Activated gamma-delta T cell treated with anti-CD3 and anti-CD28 coated beads, Interleukin-2, amount 50 U/mL, for 16 hours (primary cell): ENCODE results near the gene INSC.

Source experiments
- DNase-seq: peaks from one replicate; pipeline ENCODE4 v3.0.0-alpha.2; 2020; ENCODE audit warnings: low read depth

Gene INSC

DNA sequence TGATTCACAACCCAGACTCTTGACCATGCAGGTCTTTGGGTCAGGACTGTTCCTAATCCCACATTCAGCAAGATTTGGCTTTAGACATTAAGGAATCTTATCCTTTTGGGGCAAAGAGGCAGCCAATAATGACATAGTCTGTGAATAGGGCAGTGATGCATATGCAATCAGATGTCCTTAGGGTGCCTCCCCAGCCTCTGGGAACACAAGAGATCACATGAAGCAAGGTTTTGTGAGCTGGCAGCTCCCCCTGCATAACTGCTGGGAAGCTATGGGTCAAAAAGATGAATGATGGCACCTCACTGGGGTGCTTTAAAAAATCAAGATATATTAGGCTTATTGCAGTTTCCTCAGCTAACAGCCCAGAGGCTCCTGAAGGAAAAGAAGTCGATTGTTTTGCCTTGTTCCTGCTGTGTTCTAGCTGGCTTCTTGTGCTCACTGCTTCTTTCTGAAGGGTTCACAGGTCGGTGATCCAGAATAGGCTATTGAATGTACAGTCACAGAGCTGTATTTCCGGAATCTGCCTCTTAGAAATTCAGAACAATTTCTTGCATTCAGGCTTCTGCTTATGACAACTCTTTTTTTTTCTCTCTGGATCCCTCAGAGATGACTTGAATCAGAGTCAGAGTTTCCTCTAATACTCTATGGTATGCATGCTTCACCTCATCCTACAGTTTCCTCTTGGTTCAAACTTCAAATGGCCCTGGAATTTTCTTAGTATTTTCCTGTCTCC is 31.7 kb downstream of the INSC start:
- no peak for DNase-seq

DNA sequence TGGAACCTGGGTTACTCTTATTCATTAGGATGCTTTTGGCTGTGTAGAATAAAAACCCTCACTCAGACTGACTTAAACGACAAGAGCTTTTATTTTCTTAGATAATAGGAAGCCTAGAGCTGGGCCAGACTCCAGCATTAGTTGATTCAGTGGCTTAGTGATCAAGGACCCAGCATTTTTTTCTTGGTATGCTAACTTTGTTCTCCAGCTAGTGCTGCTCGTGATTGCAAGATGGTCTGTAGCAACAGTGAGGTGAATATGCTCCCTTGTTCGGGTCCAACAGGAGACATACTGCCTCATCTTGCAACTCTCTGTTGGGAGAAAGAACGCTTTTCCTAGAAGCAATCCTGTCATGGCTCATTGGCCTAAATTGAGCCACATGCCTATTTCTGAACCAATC is 33.4 kb downstream of the INSC start:
- no peak for DNase-seq

DNA sequence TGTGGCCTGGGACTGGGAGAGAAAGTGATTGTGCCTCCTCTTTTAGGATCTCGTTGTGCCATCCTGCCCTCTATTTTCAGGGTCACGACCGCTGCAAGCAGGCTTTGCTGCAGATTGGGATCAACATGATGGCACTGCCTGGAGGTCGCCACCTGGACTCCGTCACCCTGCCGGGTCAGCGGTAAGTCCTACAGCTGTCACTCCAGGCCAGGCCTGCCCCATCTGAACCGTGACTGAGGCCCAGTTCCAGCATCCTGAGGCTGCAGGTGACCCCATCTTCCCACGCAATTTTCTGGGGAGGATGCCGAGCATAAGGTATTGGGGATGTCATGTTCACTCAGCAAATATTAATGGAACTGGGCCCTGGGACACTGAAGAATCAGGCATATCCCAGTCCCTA is 34.3 kb downstream of the INSC start:
- no peak for DNase-seq

DNA sequence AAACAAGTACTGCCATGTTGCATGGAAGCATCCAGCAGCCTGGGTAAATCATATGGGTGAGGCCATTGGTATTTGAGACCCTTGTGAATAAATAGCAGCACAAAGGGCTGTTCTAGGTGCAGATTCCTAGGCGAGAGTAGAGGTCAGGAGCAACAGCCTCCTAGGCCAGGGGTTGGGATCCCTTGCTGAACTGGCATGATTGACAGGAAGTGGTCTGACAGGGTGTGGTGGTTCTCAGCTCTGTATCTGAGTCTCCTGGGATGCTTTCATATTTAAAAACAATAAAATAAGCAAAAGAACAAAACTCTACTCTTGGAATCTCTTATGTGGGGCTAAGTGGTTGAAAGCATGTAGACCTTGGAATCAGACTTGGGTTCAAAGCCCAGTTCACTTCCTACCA is 35.8 kb downstream of the INSC start:
- no peak for DNase-seq

DNA sequence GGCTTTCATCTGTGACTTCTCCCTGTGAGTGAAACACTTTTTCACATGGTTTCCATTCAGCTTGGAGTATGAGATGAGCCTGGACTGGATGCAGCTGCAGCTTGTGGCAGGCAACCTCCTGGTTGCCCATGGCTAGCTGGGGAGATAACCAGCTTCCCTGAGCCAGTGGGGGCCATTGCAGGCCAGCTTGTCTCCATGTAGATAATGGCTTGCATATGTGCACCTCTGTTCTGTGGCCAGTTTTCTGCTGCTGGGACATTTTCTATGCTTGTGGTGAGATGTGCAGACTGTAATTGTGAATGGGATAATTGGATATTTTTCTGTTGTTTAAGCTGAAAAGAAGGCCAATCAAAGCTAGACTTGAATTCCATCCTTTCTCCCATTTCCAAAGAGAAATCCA is 38.5 kb downstream of the INSC start:
- no peak for DNase-seq

DNA sequence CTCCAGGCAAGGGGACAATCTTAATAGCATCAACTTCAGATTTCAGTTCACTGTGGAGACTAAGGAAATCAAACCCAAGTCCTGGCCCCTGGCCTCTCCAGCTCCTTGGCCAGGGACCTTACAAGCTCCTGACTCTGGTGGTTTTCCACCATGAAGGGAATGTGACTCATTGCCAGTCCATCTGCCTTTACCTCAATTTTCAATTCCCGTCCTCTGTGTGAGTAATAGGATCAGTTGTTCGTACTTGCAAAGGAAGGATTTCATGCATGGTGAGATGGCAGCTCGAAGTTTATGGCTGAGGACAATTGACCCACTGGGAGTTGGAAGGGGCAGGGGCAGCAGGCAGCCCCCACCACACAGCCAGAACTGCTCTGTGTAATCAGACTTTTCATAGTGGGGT is 42.5 kb downstream of the INSC start:
- DNase-seq = no peak

DNA sequence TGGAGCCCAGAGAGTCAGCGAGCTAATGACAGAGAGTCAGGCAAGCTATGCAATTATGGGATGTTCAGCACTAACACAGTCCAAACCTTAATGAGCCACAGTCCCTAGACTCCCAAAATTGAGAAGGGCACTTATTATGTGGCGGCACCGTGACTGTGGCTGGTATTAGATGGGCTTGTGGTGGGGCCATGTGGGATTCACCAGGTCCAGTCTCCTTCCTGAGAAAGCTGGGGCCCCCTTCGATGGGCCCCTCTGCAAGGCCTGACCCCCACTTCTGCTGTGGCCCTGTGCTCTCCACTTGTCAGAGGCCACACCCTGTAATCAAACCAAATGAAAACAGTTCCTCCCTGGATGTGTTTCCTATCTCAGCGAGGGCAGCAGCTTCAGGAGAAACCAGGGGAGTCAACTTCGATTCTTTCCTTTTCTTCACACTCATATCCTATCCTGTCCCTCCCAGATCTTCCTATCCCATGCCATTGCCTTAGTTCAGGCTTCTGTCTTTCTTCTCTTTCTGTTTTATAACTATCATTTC is 42.9 kb downstream of the INSC start:
- DNase-seq = no peak

DNA sequence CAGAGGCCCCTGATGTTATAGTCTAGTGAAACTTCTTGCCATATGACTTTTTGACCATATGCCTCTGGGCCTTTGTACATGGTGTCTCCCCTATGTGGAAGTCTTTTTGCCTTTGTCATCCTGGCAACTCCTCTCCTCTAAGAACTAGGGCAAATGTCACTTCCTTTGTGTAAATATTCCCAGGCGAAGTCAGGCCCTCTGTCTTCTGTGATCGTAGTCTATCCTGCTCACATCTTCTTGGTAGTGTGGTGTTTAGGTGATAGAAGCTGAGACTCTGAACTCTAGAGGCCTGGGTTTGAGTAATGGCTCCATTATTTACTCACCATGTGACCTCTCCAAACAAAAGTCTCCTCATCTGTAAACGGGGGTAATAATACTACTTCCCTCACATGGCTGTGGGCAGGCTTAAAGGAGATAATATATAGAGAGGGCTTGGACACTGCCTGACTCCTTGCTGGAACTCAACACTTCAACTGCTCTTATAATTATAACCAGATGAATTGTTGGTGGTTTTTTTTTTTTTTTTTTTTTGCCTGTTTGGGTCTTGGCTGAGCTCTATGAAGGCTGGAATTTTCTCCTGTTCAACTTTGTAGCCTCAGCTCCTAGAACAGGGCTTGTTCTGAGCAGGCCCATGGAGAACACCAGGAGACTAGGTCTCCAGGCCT is 43.8 kb downstream of the INSC start:
- no peak for DNase-seq

DNA sequence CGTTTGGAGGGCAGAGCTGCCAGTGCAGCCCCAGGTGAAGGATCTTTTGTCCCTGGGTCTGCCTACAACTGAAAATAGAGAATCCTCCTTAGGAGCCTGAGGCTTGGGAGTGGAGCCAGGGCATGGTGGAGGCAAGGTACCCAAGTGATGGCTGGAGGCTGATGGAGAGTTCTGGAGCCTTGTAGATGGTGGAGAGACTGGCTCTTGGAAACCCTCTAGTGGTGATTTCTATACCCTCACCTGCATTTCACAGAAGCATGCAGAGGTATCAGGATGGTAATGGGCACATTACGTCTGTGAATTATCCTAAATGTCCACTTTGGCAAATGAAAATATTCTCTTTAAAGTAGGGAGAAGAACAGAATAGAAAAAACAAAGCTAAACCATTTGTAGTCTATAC is 44.4 kb downstream of the INSC start:
- DNase-seq = no peak

DNA sequence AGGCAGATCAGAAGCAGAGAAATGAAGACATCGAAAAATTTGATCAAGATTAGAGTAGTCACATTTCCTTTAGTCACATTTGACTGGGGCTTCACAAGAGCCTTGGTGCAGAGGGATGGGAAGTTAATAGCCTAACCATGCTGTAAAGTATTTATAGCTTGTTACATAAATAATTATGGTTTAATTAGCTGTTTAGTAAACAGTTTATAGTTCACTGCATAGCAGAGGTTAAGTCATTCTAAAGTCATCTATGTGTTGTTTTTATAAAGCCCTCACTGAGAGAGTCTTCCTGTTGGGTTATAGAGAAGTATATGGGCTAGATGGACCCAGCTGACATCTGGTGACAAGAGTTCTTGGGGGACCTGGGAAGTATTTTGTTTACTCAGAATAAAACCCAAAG is 47.1 kb downstream of the INSC start:
- DNase-seq = no peak

DNA sequence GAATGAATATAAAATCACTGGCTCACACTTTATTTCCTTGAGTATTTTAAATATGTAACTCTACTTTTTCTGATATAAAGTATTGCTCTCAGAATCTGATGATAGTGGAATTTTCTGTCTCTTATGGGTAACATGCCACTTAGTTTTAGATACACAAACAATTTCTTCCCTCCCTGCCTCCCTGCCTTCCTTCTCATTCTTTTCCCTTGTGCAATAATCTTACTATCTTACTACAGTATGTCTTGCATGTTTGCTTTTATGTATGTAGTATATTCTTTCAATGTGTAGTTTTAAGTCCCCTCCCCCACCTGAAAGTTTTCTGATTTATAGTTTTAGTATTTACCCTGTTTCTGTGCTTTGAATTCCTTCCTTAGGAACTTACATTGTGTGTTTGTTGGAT is 48.4 kb downstream of the INSC start:
- DNase-seq = no peak

DNA sequence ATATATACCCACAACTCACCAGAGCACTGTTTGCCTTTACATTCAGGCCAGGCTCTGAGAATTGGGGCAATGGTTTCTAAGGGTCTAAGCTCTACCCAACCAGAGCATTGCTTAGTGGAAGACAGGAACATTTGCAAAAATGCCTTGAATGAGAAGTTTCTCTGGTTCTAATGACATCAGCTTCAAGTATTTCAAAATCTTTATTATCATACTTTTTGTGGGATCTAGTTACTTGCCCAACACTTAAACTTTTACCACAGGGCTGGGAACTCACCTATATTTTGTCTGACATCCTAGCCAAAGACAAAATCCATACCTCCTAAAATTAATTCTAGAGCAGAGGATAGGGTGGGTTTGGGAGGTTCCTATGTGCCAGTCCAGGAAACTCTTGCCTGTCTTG is 51.5 kb downstream of the INSC start:
- no peak for DNase-seq

DNA sequence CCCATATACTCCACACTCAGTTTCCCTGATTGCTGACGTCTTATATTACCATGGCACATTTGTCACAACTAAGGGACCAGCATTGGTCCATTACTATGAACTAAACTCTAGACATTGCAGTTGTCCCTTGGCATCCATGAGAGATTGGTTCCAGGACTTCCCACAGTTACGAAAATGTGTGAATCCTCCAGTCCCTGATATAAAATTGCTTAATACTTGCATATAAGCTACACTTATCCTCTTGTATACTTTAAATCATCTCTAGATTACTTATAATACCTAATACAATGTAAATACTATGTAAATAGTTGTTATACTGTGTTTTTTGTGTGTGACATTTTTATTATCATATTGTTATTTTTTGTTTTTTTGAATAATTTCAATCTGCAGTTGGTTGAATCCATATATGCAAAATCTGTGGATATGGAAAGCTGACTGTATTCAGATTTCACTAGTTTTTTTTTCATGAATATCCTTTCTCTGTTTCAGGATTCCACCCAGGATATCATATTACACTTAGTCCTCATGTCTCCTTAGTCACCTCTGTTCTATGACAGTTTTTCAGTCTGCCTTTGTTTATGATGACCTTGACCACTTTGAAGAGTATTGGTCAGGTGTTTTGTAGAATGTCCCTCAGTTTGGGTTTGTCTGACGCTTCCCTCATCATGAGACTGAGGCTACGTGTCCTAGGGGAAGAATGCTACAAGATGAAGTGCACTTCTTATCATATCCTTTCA is 55.3 kb downstream of the INSC start:
- DNase-seq = no peak

DNA sequence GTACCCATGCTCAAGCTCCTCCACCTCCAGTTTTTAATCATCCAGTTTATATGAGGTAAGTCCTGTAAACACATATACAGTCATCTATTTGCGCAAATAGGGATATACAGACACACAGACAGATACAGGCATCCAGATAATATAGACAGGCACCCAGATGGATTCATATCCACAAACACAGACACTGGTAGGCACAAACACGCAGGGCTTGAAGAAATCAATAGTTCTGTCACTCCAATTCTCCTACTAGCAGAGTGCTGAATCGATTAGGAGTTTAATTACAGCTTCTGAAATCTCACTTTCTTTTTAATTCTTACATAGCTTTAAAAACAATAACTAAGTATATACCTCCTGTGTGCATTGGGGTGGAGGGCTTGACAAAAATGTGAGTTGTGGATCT is 56.0 kb downstream of the INSC start:
- no peak for DNase-seq

DNA sequence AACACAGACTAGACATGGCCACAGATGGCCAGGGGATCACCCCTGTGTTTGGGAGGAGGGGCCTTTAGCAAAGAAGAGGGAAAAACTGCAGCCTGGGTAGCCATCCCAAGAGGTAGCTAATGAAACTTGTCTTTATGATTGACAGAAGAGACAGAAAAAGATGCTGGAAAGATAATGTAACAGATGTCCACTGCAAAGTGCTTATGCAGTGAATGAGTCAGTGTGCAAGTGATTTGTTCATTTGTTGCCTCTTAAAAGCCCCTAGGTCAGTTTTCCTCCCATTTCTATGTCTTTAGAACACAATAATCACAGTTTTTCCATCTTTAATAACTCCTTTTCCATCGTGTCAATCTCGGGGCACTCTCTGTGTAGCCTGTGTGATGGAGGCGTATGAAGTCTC is 57.2 kb downstream of the INSC start:
- no peak for DNase-seq

DNA sequence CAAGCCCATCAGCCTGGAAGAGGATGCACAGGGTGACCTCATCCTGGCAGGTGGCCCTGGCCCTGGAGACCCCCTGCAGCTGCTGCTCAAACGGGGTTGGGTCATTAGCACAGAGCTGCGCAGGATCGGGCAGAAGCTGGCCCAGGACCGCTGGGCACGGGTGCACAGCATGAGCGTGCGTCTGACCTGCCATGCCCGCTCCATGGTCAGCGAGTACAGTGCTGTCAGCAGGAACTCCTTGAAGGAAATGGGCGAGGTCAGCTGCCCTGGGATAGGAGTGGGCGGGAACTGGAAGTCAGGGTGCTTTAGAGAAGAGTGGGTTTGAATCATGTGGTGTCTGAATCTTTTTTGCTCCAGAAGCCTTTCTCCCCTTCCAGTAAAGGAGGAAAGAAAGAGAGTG is 61.1 kb downstream of the INSC start:
- DNase-seq = no peak

DNA sequence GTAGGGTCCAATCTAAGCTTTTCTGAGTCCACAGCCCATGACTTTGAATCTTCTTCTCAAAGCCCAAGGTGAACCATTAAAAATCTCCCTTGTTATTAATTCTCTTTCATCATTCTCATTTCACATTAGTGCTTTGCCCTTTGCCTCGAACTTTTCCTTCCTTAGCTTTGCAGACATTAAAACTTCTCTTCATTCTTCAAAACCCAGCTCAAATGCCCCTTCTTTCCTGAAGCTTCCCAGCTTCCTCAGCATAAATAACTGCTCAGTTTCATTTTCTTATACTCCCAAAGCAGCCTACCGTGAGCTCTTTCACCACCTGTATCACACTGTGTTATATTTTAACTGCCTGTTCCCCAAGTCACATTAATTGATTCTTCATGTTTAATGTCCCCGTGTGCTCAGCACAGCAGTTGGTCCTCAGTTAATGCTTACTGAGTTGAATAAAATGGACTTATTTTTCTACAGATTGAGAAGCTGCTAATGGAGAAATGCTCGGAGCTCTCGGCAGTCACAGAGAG is 62.0 kb downstream of the INSC start:
- no peak for DNase-seq

DNA sequence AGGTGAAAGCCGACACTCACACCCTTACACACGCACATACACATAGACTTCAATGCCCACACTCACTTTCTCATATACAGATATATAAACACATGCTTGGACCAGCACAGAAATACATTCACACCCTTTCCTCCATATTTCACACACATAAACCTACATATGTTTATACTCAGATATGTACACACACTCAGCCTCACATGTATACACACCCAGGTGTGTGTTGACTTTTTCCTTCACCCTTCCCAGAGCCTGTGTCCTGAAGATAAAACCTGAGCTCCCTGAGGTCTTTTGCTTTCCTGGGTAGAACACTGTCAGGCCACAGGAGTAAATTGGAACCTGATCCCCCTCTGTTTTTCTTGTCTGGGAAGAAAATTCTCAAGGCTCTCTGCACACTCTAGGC is 62.8 kb downstream of the INSC start:
- DNase-seq = no peak

DNA sequence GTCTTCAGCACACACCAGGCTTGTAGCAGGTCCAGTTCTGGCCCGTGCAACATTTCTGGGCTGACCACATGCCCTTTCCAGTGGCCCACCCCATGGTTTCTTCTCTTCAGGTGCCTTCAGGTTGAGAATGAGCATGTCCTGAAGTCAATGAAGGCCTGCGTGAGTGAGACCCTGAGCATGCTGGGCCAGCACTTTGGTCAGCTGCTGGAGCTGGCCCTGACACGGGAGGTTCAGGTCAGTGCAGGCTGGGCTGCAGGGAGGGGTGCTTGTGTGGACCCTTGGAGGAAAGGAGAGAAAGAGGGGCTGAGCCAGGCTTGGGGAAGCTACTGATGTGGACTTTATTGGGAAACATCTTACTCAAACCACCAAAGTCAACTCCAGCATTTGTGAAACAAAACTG is 63.5 kb downstream of the INSC start:
- no peak for DNase-seq

DNA sequence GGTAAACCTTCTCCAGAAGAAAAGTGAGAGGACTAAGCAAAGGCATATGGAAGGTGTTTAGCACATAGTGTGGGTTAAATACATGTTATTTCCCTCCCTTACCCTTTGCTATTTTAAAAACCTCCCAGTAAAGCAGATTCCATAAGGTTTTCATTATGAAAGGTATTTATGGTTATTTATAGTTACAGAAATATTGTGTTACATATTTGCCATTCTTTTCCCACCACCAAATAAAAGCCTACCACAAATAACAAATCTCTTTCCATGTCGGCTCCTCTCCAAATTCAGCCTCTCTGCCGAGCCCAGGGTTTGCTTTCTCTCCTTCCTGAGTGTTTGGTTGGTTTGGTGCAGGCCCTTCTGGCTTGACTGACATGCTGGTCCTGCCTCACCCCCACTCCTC is 64.4 kb downstream of the INSC start:
- no peak for DNase-seq

DNA sequence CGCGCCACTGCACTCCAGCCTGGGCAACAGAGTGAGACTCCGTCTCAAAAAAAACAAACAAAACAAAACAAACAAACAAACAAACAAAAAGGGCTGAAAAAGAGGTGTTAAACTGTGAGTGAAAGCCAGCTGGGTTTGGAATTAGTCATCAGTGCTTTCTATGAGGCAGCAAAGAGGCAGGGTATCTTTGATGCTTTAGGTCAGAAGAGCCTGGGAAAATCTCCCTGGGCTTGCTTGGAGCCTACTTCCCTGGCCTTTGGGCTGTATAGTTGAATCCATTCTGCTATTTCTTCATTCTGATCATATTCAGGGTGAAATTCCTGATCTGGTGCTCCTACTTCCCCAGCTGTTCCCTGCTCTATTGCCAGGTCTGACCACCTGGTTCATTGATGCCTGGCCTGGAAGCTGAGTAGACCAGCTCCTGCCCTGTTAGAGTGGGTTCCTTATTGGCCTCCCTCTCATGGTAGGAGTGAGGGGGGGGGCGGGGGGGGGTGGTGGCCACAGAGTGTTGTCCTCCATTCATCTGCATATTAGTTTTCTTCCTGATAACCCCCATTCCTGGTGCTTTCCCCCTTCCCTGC is 65.6 kb downstream of the INSC start:
- DNase-seq = no peak

DNA sequence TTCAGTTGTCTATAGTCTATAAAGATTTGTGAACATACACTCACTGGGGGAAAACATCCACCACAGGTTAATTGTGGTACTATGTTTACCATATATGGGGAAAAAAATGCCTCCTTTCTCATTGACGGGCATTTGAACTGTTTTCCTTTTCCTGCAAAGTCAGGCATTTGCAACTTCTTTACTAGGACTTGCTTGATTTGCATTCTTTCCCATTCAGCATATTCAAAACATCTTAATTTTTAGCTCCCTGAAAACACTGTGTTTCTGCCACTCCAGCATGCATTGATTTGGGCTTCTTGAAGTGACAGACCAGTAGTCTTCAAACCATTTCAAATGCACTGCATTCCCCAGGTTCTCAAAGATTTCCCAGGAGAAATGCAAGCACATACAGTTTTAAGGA is 67.6 kb downstream of the INSC start:
- DNase-seq = no peak

DNA sequence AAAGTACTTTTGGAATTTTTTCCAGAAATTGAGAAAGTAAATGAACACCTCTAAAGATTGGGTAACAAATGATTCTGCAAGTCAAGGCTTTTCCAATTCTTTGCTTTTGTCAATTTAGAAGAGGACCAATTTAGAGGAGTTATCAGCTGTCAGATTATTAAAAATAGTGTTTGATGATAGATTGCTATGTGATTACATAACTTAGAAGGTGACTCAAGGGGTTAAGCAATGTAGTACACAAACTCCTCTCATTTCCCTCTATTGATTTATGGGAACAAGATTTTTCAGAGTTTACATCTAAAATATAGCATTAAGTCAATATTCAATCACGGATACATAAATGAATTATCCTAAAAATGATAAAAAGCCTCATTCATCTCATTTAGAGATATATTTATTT is 70.3 kb downstream of the INSC start:
- DNase-seq = no peak
